Mesendoderm (in vitro differentiated cells): ENCODE data around the gene IQCB1.
A peak's percentile ranks its signal among the peaks of the same experiment; 100 is the strongest.
"Not testable (repeated sequence)": the region's sequence is repeated elsewhere in the genome, so short reads cannot be mapped to it uniquely, and the experiment has no call there.

Experiments used
- DNase-seq: peaks from one replicate; pipeline ENCODE4 v3.0.0; 2013
- H2AK5ac ChIP-seq: 2 replicates; pipeline ENCODE4 v1.6.1; 2013; ENCODE audit warnings: low read length, inconsistent platforms
- H2BK120ac ChIP-seq: 2 replicates; pipeline ENCODE4 v1.6.1; 2013; ENCODE audit warnings: low read depth, mild to moderate bottlenecking, low read length, moderate library complexity, mixed read lengths
- H2BK15ac ChIP-seq: replicated peaks from 2 replicates; pipeline ENCODE4 v1.6.1; 2013; ENCODE audit warnings: low read depth, mild to moderate bottlenecking, moderate library complexity
- H2BK5ac ChIP-seq: 2 replicates; pipeline ENCODE4 v1.6.1; 2013; ENCODE audit warnings: low read length, inconsistent platforms
- H3K18ac ChIP-seq: 2 replicates; pipeline ENCODE4 v1.6.1; 2013; ENCODE audit warnings: mild to moderate bottlenecking, low read length, mixed read lengths
- H3K23ac ChIP-seq: one replicate; pipeline ENCODE4 v1.6.1; 2013; ENCODE audit warnings: low read length
- H3K27ac ChIP-seq: 2 replicates; pipeline ENCODE4 v1.5.1; 2013; ENCODE audit warnings: low read depth, mild to moderate bottlenecking, inconsistent platforms, low read length, moderate library complexity
- H3K27me3 ChIP-seq: 2 replicates; pipeline ENCODE4 v1.6.1; 2013; ENCODE audit warnings: low read length, control low read depth, mild to moderate bottlenecking, inconsistent platforms; ENCODE audit not compliant: insufficient read depth, poor library complexity
- H3K36me3 ChIP-seq: 2 replicates; pipeline ENCODE4 v1.6.1; 2013; ENCODE audit warnings: low read length, inconsistent platforms; ENCODE audit not compliant: control insufficient read depth, insufficient read depth
- H3K4ac ChIP-seq: one replicate; pipeline ENCODE4 v1.6.1; 2013; ENCODE audit warnings: low read depth, mild to moderate bottlenecking, low read length, moderate library complexity
- H3K4me1 ChIP-seq: 2 replicates; pipeline ENCODE4 v1.6.1; 2013; ENCODE audit warnings: low read depth, low read length, inconsistent platforms; ENCODE audit not compliant: control insufficient read depth
- H3K4me2 ChIP-seq: 2 replicates; pipeline ENCODE4 v1.6.1; 2013; ENCODE audit warnings: low read length
- H3K4me3 ChIP-seq: 2 replicates; pipeline ENCODE4 v1.5.1; 2013; ENCODE audit warnings: mild to moderate bottlenecking, low read length
- H3K56ac ChIP-seq: one replicate; pipeline ENCODE4 v1.6.1; 2013; ENCODE audit warnings: low read length
- H3K79me1 ChIP-seq: 2 replicates; pipeline ENCODE4 v1.6.1; 2013; ENCODE audit warnings: low read length, inconsistent platforms
- H3K79me2 ChIP-seq: 2 replicates; pipeline ENCODE4 v1.6.1; 2013; ENCODE audit warnings: mild to moderate bottlenecking, low read length; ENCODE audit not compliant: control insufficient read depth, insufficient read depth
- H3K9ac ChIP-seq: 2 replicates; pipeline ENCODE4 v1.6.1; 2013; ENCODE audit warnings: low read length, inconsistent platforms
- H4K5ac ChIP-seq: one replicate; pipeline ENCODE4 v1.6.1; 2013; ENCODE audit warnings: low read length
- H4K8ac ChIP-seq: one replicate; pipeline ENCODE4 v1.6.1; 2013; ENCODE audit warnings: low read depth, mild to moderate bottlenecking, control low read depth, low read length, moderate library complexity
- WGBS: extraction: QIAGEN DNeasy Blood & Tissue Kit; methylation state at CpG from one replicate; pipeline ENCODE4 v1.1.7; 2013; ENCODE audit warnings: low lambda C conversion rate, missing lambda C conversion rate; ENCODE audit not compliant: insufficient coverage; ENCODE audit errors: extremely low coverage; 5-methylcytosine and 5-hydroxymethylcytosine counted together

The IQCB1 gene

DNA sequence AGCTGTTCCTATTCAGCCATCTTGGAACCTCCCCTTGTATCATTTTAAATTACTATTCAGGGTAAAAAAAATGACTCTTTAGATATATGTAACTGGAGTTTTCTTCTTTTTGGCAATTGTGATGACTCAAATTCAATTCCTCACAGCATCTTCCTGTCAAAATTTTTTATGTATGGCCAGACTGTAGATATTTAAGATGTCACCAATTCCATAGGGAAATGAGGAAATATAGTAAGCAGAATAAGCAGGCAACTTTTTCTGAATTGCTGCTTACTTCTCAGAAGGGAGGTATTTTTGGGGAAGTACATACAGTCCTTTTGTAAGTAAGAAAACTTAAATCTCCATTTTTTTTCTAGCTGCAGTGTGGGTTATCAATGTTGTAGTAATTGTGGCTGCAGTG, 28.9 kb upstream of the IQCB1 start:
- H3K79me2 ChIP-seq = no peaks in the 10 kb centered on the region
- no peak overlapping the region for H3K4ac ChIP-seq
- no peaks in the 10 kb centered on the region for H3K4me1 ChIP-seq
- no peak overlapping the region for H3K23ac ChIP-seq
- no peaks in the 10 kb centered on the region for H3K27me3 ChIP-seq
- H2BK120ac ChIP-seq = no peak overlapping the region
- no peak overlapping the region for H3K4me3 ChIP-seq
- no peak overlapping the region for H2BK15ac ChIP-seq
- no peak overlapping the region for H3K27ac ChIP-seq
- no peak overlapping the region for H3K56ac ChIP-seq
- no peak overlapping the region for H4K5ac ChIP-seq
- H4K8ac ChIP-seq = no peak overlapping the region
- no peak overlapping the region for H2BK5ac ChIP-seq
- H3K36me3 ChIP-seq = no peaks in the 10 kb centered on the region
- no peak overlapping the region for H3K4me2 ChIP-seq
- no peak overlapping the region for H3K9ac ChIP-seq
- H3K79me1 ChIP-seq = no peaks in the 10 kb centered on the region
- no peak overlapping the region for H2AK5ac ChIP-seq
- DNase-seq = no peak
- no peak overlapping the region for H3K18ac ChIP-seq

DNA sequence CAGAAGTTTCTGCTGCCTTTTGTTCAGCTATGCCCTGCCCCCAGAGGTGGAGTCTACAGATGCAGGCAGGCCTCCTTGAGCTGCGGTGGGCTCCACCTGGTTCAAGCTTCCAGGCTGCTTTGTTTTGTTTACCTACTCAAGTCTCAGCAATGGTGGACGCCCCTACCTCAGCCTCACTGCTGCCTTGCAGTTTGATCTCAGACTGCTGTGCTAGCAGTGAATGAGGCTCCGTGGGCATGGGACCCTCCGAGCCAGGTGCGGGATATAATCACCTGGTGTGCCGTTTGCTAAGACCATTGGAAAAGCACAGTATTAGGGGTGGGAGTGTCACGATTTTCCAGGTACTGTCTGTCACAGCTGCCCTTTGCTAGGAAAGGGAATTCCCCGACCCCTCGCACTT, 28.4 kb upstream of the IQCB1 start:
- H3K23ac ChIP-seq, H3K4me1 ChIP-seq, H3K4ac ChIP-seq, H3K4me2 ChIP-seq, H3K27ac ChIP-seq, H2AK5ac ChIP-seq, H4K5ac ChIP-seq, H3K36me3 ChIP-seq, H3K27me3 ChIP-seq, DNase-seq, H3K79me2 ChIP-seq, H3K9ac ChIP-seq, H2BK15ac ChIP-seq, H2BK5ac ChIP-seq, H2BK120ac ChIP-seq, H3K79me1 ChIP-seq, H3K56ac ChIP-seq, H3K18ac ChIP-seq, H3K4me3 ChIP-seq, H4K8ac ChIP-seq: not testable (repeated sequence)
- no CpG with 5 or more reads among the region's 9 CpGs for WGBS

DNA sequence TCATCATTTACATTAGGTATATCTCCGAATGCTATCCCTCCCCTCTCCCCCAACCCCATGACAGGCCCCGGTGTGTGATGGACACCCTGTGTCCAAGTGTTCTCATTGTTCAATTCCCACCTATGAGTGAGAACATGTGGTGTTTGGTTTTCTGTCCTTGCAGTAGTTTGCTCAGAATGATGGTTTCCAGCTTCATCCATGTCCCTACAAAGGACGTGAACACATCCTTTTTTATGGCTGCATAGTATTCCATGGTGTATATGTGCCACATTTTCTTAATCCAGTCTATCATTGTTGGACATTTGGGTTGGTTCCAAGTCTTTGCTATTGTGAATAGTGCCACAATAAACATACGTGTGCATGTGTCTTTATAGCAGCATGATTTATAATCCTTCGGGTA, 22.9 kb upstream of the IQCB1 start:
- not testable (repeated sequence) for H2BK5ac ChIP-seq, H3K27me3 ChIP-seq, H3K18ac ChIP-seq, H3K23ac ChIP-seq, H3K4me3 ChIP-seq, H4K8ac ChIP-seq, H3K79me2 ChIP-seq, H3K79me1 ChIP-seq, H3K27ac ChIP-seq, H2BK15ac ChIP-seq, H3K56ac ChIP-seq, H2AK5ac ChIP-seq, H3K4ac ChIP-seq, H3K4me2 ChIP-seq, H4K5ac ChIP-seq, H2BK120ac ChIP-seq, H3K36me3 ChIP-seq, H3K4me1 ChIP-seq, H3K9ac ChIP-seq, DNase-seq
- WGBS = no CpG with 5 or more reads among the region's 5 CpGs

DNA sequence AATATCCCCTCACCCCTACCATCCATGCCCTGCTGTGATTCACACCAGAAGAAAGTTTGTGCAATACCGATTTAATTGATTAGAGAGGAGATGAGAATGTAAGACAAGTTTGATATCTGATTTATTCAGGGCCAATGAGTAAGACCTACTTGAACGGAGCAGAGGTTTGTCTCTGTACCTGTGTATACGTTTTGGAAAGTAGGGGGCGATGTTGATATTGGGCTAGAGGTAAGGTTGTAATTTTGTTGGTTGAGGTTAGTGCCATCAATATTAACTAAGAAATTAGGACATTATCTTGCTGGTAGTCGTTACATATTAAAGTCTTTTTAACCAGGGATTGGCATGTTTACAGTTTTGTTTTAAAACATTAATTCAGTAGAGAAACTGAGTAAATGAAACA, 20.7 kb upstream of the IQCB1 start:
- no peak overlapping the region for H3K9ac ChIP-seq
- no peak overlapping the region for H2BK5ac ChIP-seq
- peak; percentile 64 for DNase-seq

DNA sequence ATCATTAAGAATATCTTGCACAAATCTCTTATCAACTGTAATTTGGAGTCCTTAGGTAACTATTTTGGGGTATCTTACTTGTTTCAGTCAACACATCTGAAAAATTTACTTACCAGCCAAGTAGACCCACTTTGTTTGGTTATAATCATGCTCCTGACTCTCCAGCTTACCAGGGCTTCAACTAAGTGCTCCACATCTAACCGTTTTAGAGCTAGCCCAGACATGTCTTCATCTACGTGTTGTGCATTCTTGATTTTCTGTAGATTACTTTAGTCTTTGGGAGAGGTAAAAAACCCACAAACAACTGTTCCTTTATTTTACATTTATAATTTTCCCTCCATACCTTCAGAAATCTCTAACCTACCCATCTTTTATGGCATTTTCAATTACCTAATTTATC, 17.4 kb upstream of the IQCB1 start:
- Histone ChIP-seq H3K79me1 (no peaks in the 10 kb centered on the region), H3K27ac (no peak overlapping the region), H3K9ac (no peak overlapping the region), H4K8ac (no peak overlapping the region), H3K4ac (no peak overlapping the region), H3K79me2 (no peaks in the 10 kb centered on the region), H3K4me3 (no peak overlapping the region), H2BK15ac (no peak overlapping the region), H3K23ac (no peak overlapping the region), H2AK5ac (no peak overlapping the region), H3K4me2 (no peak overlapping the region), H3K36me3 (no peaks in the 10 kb centered on the region), H3K56ac (no peak overlapping the region), H3K18ac (no peak overlapping the region), H4K5ac (no peak overlapping the region), H2BK5ac (no peak overlapping the region), H3K27me3 (no peaks in the 10 kb centered on the region), H3K4me1 (no peaks in the 10 kb centered on the region), H2BK120ac (no peak overlapping the region)
- WGBS = no CpG with 5 or more reads among the region's 2 CpGs
- no peak for DNase-seq

More for the DNA sequence above, 20.7 kb upstream of the IQCB1 start:
- H2BK120ac ChIP-seq = no peak overlapping the region
- H3K18ac ChIP-seq = no peak overlapping the region
- 100% methylated on average over 1 of the region's 5 CpGs for WGBS
- no peaks in the 10 kb centered on the region for H3K79me1 ChIP-seq
- no peaks in the 10 kb centered on the region for H3K4me1 ChIP-seq
- H2AK5ac ChIP-seq = no peak overlapping the region
- H3K27me3 ChIP-seq = no peaks in the 10 kb centered on the region
- H4K5ac ChIP-seq = no peak overlapping the region
- H3K36me3 ChIP-seq = no peaks in the 10 kb centered on the region
- H2BK15ac ChIP-seq = no peak overlapping the region
- H3K4ac ChIP-seq = no peak overlapping the region
- H3K4me3 ChIP-seq = no peak overlapping the region
- no peak overlapping the region for H3K4me2 ChIP-seq
- H3K56ac ChIP-seq = no peak overlapping the region
- H3K79me2 ChIP-seq = no peaks in the 10 kb centered on the region
- no peak overlapping the region for H3K23ac ChIP-seq
- H3K27ac ChIP-seq = no peak overlapping the region
- no peak overlapping the region for H4K8ac ChIP-seq

- Histone ChIP-seq H2BK15ac (no peak overlapping the region), H2BK5ac (no peak overlapping the region), H3K79me2 (no peaks in the 10 kb centered on the region), H3K4me3 (no peak overlapping the region), H3K9ac (no peak overlapping the region), H3K23ac (no peak overlapping the region), H3K4ac (no peak overlapping the region), H3K36me3 (no peaks in the 10 kb centered on the region), H3K56ac (no peak overlapping the region), H3K4me1 (no peaks in the 10 kb centered on the region), H3K4me2 (no peak overlapping the region), H3K27ac (no peak overlapping the region), H4K5ac (no peak overlapping the region), H2AK5ac (no peak overlapping the region), H4K8ac (no peak overlapping the region), H3K27me3 (no peaks in the 10 kb centered on the region), H2BK120ac (no peak overlapping the region), H3K18ac (no peak overlapping the region), H3K79me1 (no peaks in the 10 kb centered on the region)
- no peak for DNase-seq
- WGBS = no CpG with 5 or more reads among the region's 7 CpGs
Measured at GRCh38 chr3:121844892-121845291, 10.0 kb upstream of the IQCB1 start.
